Mammary epithelial cell (primary cell): ENCODE data around the gene CCDC142.

Experiments used
- CTCF ChIP-seq, 2 donors: IDR thresholded peaks in 1 of 2; conservative IDR thresholded peaks in 1 of 2; 2 replicates each; pipeline ENCODE4 v1.5.1; 2011 to 2012; ENCODE audit warnings: inconsistent platforms in 2 of 2, low read length in 2 of 2, mild to moderate bottlenecking in 2 of 2, control low read depth in 1 of 2, low read depth in 1 of 2; ENCODE audit not compliant: insufficient read depth in 1 of 2; ENCODE audit errors: extremely low read depth in 1 of 2
- EZH2 ChIP-seq: IDR thresholded peaks from 2 replicates; pipeline ENCODE4 v1.6.1; 2012; ENCODE audit warnings: low read length, inconsistent platforms, borderline replicate concordance

- TF ChIP-seq EZH2 (no peak), CTCF (conservative IDR thresholded peaks at IDR 0.05 in 1 of 2, IDR thresholded peaks at IDR 0.05 in 1 of 2; ENCODE audit: extremely low read depth in 1 of 2, insufficient read depth in 1 of 2, low read depth in 1 of 2, low read length in 2 of 2) (no peak)
These were observed 7.1 kb upstream of the CCDC142 start for GRCh38 chr2:74489906-74490305.
